Stimulated activated CD8-positive, alpha-beta memory T cell treated with anti-CD3 and anti-CD28 coated beads, Interleukin-7, amount 100 ng/mL, for 24 hours (primary cell): ENCODE data around the gene BARX1.
"Not testable (repeated sequence)": the region's sequence is repeated elsewhere in the genome, so short reads cannot be mapped to it uniquely, and the experiment has no call there.

Source experiments
- DNase-seq: peaks from one replicate; pipeline ENCODE4 v3.0.0-alpha.2; 2020; ENCODE audit warnings: low read depth

Gene BARX1

GRCh38 chr9:93955111-93955980 is at the start of gene BARX1:
Gene BARX1 (minus strand): TSS chr9:93955355. CDS start chr9:93955146, 209 bp downstream.
- DNase-seq: no peak

GRCh38 chr9:94002316-94003140 is 47.4 kb upstream of the BARX1 start:
- DNase-seq: no peak

- no peak for DNase-seq
Measured at GRCh38 chr9:93996863-93997262, 41.7 kb upstream of the BARX1 start.

GRCh38 chr9:93996367-93996766 is 41.2 kb upstream of the BARX1 start:
- DNase-seq: no peak

- DNase-seq: no peak
Measured at GRCh38 chr9:93994545-93994944, 39.4 kb upstream of the BARX1 start.

- no peak for DNase-seq
Measured at GRCh38 chr9:93994132-93994531, 39.0 kb upstream of the BARX1 start.

- DNase-seq: no peak
Measured at GRCh38 chr9:93992830-93993229, 37.7 kb upstream of the BARX1 start.

- DNase-seq: no peak
Measured at GRCh38 chr9:93990448-93990847, 35.3 kb upstream of the BARX1 start.

GRCh38 chr9:93988056-93988455 is 32.9 kb upstream of the BARX1 start:
- no peak for DNase-seq

- no peak for DNase-seq
Measured at GRCh38 chr9:93984860-93985259, 29.7 kb upstream of the BARX1 start.

- DNase-seq: no peak
Measured at GRCh38 chr9:93983875-93984274, 28.7 kb upstream of the BARX1 start.

- DNase-seq: no peak
Measured at GRCh38 chr9:93979721-93980120, 24.6 kb upstream of the BARX1 start.

GRCh38 chr9:93978551-93978950 is 23.4 kb upstream of the BARX1 start:
- DNase-seq: no peak

GRCh38 chr9:93976973-93977372 is 21.8 kb upstream of the BARX1 start:
- no peak for DNase-seq

- no peak for DNase-seq
Measured at GRCh38 chr9:93976081-93976480, 20.9 kb upstream of the BARX1 start.

- DNase-seq: no peak
Measured at GRCh38 chr9:93975262-93975661, 20.1 kb upstream of the BARX1 start.

GRCh38 chr9:93974151-93974550 is 19.0 kb upstream of the BARX1 start:
- DNase-seq: no peak

GRCh38 chr9:93972655-93973054 is 17.5 kb upstream of the BARX1 start:
- DNase-seq: not testable (repeated sequence)

GRCh38 chr9:93969328-93969661 is 14.1 kb upstream of the BARX1 start:
- DNase-seq: no peak

- no peak for DNase-seq
Measured at GRCh38 chr9:93968451-93969327, 13.5 kb upstream of the BARX1 start.

GRCh38 chr9:93967020-93967803 is 12.1 kb upstream of the BARX1 start:
- no peak for DNase-seq
